Activated B cell treated with CpG ODN at 0.5 μM for 24 hours (primary cell): ENCODE results near the gene FAM117B. TPM values are rescaled to one million over a fixed set of nuclear protein-coding genes. Genes with fewer than 3 reads are reported as not detected.
A peak's percentile ranks its signal among the peaks of the same experiment; 100 is the strongest.

Experiments
- ATAC-seq: fragments of 200-7000 bp; cut with Tn5 transposase; one replicate; pipeline ENCODE4 v1.10.0; 2021; ENCODE audit warnings: low read depth, mild to moderate bottlenecking, moderate library complexity
- CTCF ChIA-PET: fragments of 350-600 bp; sonication (Branson Sonifier 250); formaldehyde crosslinking; loops from one replicate; lab custom pipeline; 2021; ENCODE audit warnings: antibody characterized with exemption; lab: Charles Lee
- POLR2A ChIA-PET: fragments of 350-600 bp; sonication (Branson Sonifier 250); formaldehyde crosslinking; loops from one replicate; lab custom pipeline; 2021; ENCODE audit warnings: antibody characterized with exemption; lab: Charles Lee
- DNase-seq: peaks from one replicate; pipeline ENCODE4 v3.0.0; 2022
- H3K27ac Mint-ChIP-seq: one replicate; pipeline ENCODE4 v1.8.0; 2020; ENCODE audit warnings: mixed read lengths
- H3K27me3 Mint-ChIP-seq: one replicate; pipeline ENCODE4 v1.8.0; 2021; ENCODE audit warnings: mixed read lengths
- H3K36me3 Mint-ChIP-seq: one replicate; pipeline ENCODE4 v1.8.0; 2021; ENCODE audit warnings: low read depth, mixed read lengths
- H3K4me1 Mint-ChIP-seq: one replicate; pipeline ENCODE4 v1.8.0; 2021; ENCODE audit warnings: mixed read lengths
- H3K4me3 Mint-ChIP-seq: one replicate; pipeline ENCODE4 v1.8.0; 2020; ENCODE audit warnings: mild to moderate bottlenecking, mixed read lengths
- H3K9me3 Mint-ChIP-seq: one replicate; pipeline ENCODE4 v1.8.0; 2020; ENCODE audit warnings: mixed read lengths
- intact Hi-C: fragments of 100-400 bp; cut with micrococcal nuclease; formaldehyde crosslinking; loops from one replicate; pipeline ENCODE4 v1.15.1; 2024
- total RNA-seq: library from RNA; stranded (reverse); gene quantifications from 2 replicates; pipeline ENCODE4 v1.2.3, GENCODE V29; 2022
- TF ChIP-seq, protein P1 (sequence below): fragments of 200-600 bp; IDR thresholded peaks from one replicate; pipeline ENCODE4 v1.8.0; 2022; ENCODE audit warnings: antibody characterized with exemption, mild to moderate bottlenecking

FAM117B gene
- total RNA-seq, 1 donor from 2014 or later: 22.5 TPM

DNA sequence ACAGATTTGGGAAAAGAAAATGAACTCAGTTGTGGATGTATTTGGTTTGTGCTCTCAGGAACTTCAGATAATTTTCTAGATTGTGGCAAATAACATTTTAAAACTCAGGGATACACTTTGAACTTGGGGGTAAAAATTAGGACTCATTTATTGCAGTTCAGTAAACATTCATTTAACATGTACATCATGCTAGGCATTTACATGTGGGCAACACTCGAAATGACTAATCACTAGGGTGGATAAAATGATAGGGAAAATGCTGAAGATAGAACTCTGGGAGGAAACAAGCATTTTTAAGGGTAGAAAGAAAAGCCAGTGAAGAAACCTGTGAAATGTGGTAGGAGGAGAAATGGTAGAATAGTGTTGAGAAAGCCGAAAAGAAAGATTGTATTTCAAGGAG, 7.8 kb downstream of the FAM117B start:
- no peak overlapping the region for H3K27ac Mint-ChIP-seq
- no peak for DNase-seq
- H3K27me3 Mint-ChIP-seq: no peaks in the 10 kb centered on the region
- TF ChIP-seq, protein P1, sequence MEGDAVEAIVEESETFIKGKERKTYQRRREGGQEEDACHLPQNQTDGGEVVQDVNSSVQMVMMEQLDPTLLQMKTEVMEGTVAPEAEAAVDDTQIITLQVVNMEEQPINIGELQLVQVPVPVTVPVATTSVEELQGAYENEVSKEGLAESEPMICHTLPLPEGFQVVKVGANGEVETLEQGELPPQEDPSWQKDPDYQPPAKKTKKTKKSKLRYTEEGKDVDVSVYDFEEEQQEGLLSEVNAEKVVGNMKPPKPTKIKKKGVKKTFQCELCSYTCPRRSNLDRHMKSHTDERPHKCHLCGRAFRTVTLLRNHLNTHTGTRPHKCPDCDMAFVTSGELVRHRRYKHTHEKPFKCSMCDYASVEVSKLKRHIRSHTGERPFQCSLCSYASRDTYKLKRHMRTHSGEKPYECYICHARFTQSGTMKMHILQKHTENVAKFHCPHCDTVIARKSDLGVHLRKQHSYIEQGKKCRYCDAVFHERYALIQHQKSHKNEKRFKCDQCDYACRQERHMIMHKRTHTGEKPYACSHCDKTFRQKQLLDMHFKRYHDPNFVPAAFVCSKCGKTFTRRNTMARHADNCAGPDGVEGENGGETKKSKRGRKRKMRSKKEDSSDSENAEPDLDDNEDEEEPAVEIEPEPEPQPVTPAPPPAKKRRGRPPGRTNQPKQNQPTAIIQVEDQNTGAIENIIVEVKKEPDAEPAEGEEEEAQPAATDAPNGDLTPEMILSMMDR: no peak
- peaks cover 7% of the 10 kb centered on the region for H3K36me3 Mint-ChIP-seq
- peaks cover 68% of the 10 kb centered on the region for H3K4me1 Mint-ChIP-seq
- POLR2A ChIA-PET: interaction anchor here (0.8 to 3.8 kb wide), 9 partner anchors 7 to 122 kb away, joined by 4 to 56 read pairs (median 7); partner anchors contain the start of gene FAM117B
- H3K9me3 Mint-ChIP-seq: no peaks in the 10 kb centered on the region
- ATAC-seq: no peak
- CTCF ChIA-PET: interaction anchor here (0.6 to 1.2 kb wide), 3 partner anchors 22 to 110 kb away, joined by 3 read pairs; no protein-coding TSS in a partner anchor
- intact Hi-C loops: no loop called here
- no peak overlapping the region for H3K4me3 Mint-ChIP-seq

DNA sequence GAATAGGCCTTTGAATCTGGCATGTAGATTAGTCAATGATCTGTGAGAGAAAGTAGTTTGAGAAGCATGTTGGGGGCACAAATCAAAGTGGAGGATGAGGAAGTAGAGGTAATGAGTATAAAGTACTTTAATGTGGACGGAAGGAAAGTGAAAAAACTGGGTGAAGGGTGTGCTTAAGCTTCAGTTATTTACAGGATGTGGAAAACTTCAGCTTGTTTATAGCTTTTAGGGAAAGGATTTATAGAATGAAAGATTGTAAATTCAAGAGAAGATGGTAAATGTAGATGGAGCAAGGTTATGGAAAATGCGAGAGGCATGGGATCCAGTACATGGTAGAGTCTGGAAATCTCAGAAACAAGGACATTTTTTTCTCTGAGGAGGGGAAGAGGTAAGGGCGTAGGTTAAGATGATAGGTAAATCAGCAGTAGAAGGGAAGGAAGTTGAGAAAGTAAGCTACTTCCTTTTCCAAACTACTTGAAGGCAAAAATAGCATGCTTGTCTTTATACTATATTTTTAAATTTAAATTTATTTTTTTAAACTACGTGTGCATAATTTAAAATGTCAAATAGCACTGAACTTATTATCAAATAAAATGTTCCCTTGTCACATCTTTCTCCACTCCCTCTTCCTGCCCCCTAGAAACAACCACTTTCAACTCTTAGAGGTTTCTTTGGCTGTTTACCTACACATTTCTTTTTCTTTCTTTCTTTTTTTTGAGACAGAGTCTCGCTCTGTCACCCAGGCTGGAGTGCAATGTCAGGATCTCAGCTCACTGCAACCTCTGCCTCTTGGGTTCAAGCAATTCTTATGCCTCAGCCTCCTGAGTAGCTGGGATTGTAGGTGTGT, 8.5 kb downstream of the FAM117B start:
- CTCF ChIA-PET: interaction anchor here (0.6 to 1.2 kb wide), 3 partner anchors 22 to 109 kb away, joined by 3 read pairs; no protein-coding TSS in a partner anchor
- intact Hi-C loops: loop anchor here (1.0 kb wide), 2 partner anchors 8 to 10 kb away; no protein-coding TSS in a partner anchor
- H3K4me3 Mint-ChIP-seq: peak overlapping the region; percentile 69
- H3K4me1 Mint-ChIP-seq: peaks cover 68% of the 10 kb centered on the region
- H3K36me3 Mint-ChIP-seq: peaks cover 5% of the 10 kb centered on the region
- no peaks in the 10 kb centered on the region for H3K27me3 Mint-ChIP-seq
- H3K9me3 Mint-ChIP-seq: no peaks in the 10 kb centered on the region
- POLR2A ChIA-PET: interaction anchor here (0.6 to 3.8 kb wide), 15 partner anchors 8 to 1779 kb away, joined by 3 to 56 read pairs (median 5); partner anchors contain the start of genes CLK1 and FAM117B
- ATAC-seq (peak; percentile 58), DNase-seq (no peak)
- TF ChIP-seq, protein P1: no peak
- no peak overlapping the region for H3K27ac Mint-ChIP-seq

DNA sequence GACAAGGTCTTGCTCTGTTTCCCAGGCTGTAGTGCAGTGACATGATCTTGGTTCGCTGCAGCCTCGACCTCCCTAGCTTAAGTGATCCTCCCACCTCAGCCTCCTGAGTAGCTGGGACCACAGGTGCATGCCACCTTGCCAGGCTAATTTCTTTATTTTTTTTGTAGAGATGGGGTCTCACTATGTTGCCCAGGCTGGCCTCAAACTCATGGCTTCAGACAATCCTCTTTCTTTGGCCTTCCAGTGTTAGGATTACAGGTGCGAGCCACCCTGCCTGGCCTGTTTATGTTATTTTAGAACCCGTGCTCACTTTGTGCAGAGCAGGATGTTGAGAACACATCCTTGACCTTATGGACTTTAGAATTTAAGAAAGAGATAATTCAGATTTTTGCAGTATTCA, 17.4 kb downstream of the FAM117B start:
- TF ChIP-seq, protein P1: no peak
- ChIA-PET POLR2A (interaction anchor here (0.5 to 2.2 kb wide), 4 partner anchors 8 to 72 kb away, joined by 3 to 15 read pairs (median 10); partner anchors contain the start of gene FAM117B), CTCF (no interaction called here)
- ATAC-seq (no peak), DNase-seq (no peak)
- no peaks in the 10 kb centered on the region for H3K27me3 Mint-ChIP-seq
- H3K4me1 Mint-ChIP-seq: peaks cover 84% of the 10 kb centered on the region
- H3K4me3 Mint-ChIP-seq: no peak overlapping the region
- peaks cover 7% of the 10 kb centered on the region for H3K36me3 Mint-ChIP-seq
- H3K27ac Mint-ChIP-seq: peak overlapping the region; percentile 67
- no peaks in the 10 kb centered on the region for H3K9me3 Mint-ChIP-seq
- intact Hi-C loops: no loop called here

DNA sequence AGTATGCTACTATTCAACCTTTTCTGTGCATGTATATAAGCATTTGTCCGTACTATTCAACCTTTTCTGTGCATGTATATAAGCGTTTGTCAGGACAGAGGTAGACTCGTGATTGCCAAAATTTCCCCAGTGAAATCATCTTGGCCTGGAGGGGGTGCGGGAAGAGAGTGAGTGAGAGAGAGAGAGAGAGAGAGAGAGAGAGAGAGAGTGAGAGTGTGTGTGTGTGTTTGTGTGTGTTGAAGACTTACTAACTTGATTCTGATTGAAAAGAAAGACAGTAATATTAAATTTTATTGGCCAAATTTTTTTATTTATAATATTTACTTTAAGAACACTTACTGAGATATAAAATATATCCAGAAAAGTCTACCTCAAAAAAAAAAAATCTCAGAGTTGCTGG, 19.1 kb downstream of the FAM117B start:
- DNase-seq (no peak), ATAC-seq (no peak)
- peak overlapping the region; percentile 82 for H3K27ac Mint-ChIP-seq
- peaks cover 7% of the 10 kb centered on the region for H3K36me3 Mint-ChIP-seq
- TF ChIP-seq, protein P1: no peak
- intact Hi-C loops: loop anchor here (1.0 kb wide), 1 partner anchor 11 kb away; no protein-coding TSS in a partner anchor
- CTCF ChIA-PET: no interaction called here
- H3K4me1 Mint-ChIP-seq: peaks cover 88% of the 10 kb centered on the region
- POLR2A ChIA-PET: interaction anchor here (1.4 kb wide), 1 partner anchor 19 kb away, joined by 8 read pairs; the partner anchor contains the start of gene FAM117B
- H3K27me3 Mint-ChIP-seq: no peaks in the 10 kb centered on the region
- H3K4me3 Mint-ChIP-seq: peak overlapping the region; percentile 56
- no peaks in the 10 kb centered on the region for H3K9me3 Mint-ChIP-seq

DNA sequence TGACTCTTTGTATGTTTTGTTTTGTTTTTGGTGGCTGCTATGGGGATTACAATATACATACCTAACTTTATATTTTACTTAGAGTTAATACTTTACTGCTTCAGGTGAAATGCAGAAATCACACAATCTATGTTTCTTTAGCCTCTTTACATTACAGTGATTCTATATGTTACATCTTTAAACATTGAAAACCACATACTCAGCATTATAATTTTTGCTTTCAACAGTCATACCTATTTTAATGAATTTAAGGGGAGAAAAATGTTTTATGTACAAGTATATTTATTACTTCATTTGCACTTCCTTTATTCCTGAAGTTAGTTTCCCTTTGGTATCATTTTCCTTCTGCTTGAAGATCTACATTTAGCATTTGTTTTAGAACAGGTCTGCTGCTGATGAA, 23.1 kb downstream of the FAM117B start:
- peak overlapping the region; percentile 57 for H3K27ac Mint-ChIP-seq
- ChIA-PET POLR2A (no interaction called here), CTCF (no interaction called here)
- peaks cover 2% of the 10 kb centered on the region for H3K36me3 Mint-ChIP-seq
- ATAC-seq (no peak), DNase-seq (no peak)
- peaks cover 89% of the 10 kb centered on the region for H3K4me1 Mint-ChIP-seq
- no peaks in the 10 kb centered on the region for H3K27me3 Mint-ChIP-seq
- H3K9me3 Mint-ChIP-seq: no peaks in the 10 kb centered on the region
- intact Hi-C loops: no loop called here
- H3K4me3 Mint-ChIP-seq: no peak overlapping the region
- TF ChIP-seq, protein P1: no peak
